Liver (tissue), 3 donors: ENCODE data around the gene ING1.

Experiments
- CTCF ChIP-seq: fragments of 150-350 bp; IDR thresholded peaks from 2 replicates; pipeline ENCODE4 v1.5.1; 2017; ENCODE audit warnings: improper control_type of control experiment, low read depth, low read length; ENCODE audit not compliant: missing input control
- EGR1 ChIP-seq, 2 donors: IDR thresholded peaks; 2 replicates each; pipeline ENCODE4 v1.6.1; 2016 to 2018; ENCODE audit warnings: antibody characterized with exemption in 2 of 2, low read depth in 2 of 2
- FOXA1 ChIP-seq: IDR thresholded peaks from 2 replicates; pipeline ENCODE4 v1.6.1; 2016; ENCODE audit warnings: antibody characterized with exemption
- MAX ChIP-seq: IDR thresholded peaks from 2 replicates; pipeline ENCODE4 v1.6.1; 2016; ENCODE audit warnings: antibody characterized with exemption
- RAD21 ChIP-seq, 2 donors: IDR thresholded peaks; 2 replicates each; pipeline ENCODE4 v1.6.1; 2016; ENCODE audit warnings: antibody characterized with exemption in 2 of 2, mild to moderate bottlenecking in 2 of 2
- SP1 ChIP-seq: IDR thresholded peaks from 2 replicates; pipeline ENCODE4 v1.6.1; 2018; ENCODE audit warnings: antibody characterized with exemption, mild to moderate bottlenecking
- ZBTB33 ChIP-seq: IDR thresholded peaks from 2 replicates; pipeline ENCODE4 v1.6.1; 2016; ENCODE audit warnings: antibody characterized with exemption
- donor health status: healthy.
- donor health status: healthy.

- TF ChIP-seq CTCF: no peak
- TF ChIP-seq MAX: no peak
- TF ChIP-seq ZBTB33: no peak
- TF ChIP-seq SP1: no peak
- TF ChIP-seq RAD21 (IDR thresholded peaks at IDR 0.05): no peak
- TF ChIP-seq FOXA1: no peak
- no peak for TF ChIP-seq EGR1 (IDR thresholded peaks at IDR 0.05; ENCODE audit: low read depth in 2 of 2)
These were observed 17.6 kb downstream of the ING1 start for GRCh38 chr13:110731072-110731471.
